ENCODE data around the gene MYOF. TPM values are rescaled to one million over a fixed set of nuclear protein-coding genes. Genes with fewer than 3 reads are reported as not detected.
"Not testable (repeated sequence)": the region's sequence is repeated elsewhere in the genome, so short reads cannot be mapped to it uniquely, and the experiment has no call there.

The MYOF gene
- total and polyA plus RNA-seq, 2 experiments from 2014 or later, result 101 to 261 TPM

GRCh38 chr10:93287775-93288174, 194.4 kb downstream of the MYOF start:
- no peak overlapping the region for H3K9ac ChIP-seq
- no peak overlapping the region for H3K4me2 ChIP-seq (ENCODE audit: unreplicated experiment)
- 0 out of 2 replicates have a peak, but pooled peaks cover 4% of the 10 kb centered on the region for H3F3A ChIP-seq (ENCODE audit: insufficient read depth)
- TF ChIP-seq EZH2phosphoT487 (IDR thresholded peaks at IDR 0.05; ENCODE audit: insufficient read depth, low read depth) (no peak), EZH2 (IDR thresholded peaks at IDR 0.05; ENCODE audit: insufficient read depth, poor library complexity, severe bottlenecking) (no peak)
- H3K27ac ChIP-seq, result no peak overlapping the region
- in situ Hi-C loops (cut with MboI), result no loop called here
- H3K27me3 ChIP-seq (replicated peaks; ENCODE audit: insufficient read depth), result no peaks in the 10 kb centered on the region
- H3K36me3 ChIP-seq (ENCODE audit: low read depth), result no peaks in the 10 kb centered on the region
- no peaks in the 10 kb centered on the region for H3K9me3 ChIP-seq (ENCODE audit: low read depth)
- H3K9me2 ChIP-seq (ENCODE audit: insufficient read depth), result no peaks in the 10 kb centered on the region
- H3K4me1 ChIP-seq (ENCODE audit: insufficient read depth), result 0 out of 2 replicates have a peak, but pooled peaks cover 4% of the 10 kb centered on the region
- H3K79me2 ChIP-seq (ENCODE audit: insufficient read depth), result no peaks in the 10 kb centered on the region
- no peak overlapping the region for H2AFZ ChIP-seq
- no peaks in the 10 kb centered on the region for H4K20me1 ChIP-seq (ENCODE audit: insufficient read depth)
- WGBS, 2 experiments (ENCODE audit: low coverage in 1 of 2, low lambda C conversion rate in 2 of 2, missing lambda C conversion rate in 2 of 2), result 95 to 100% methylated on average over 1 of the region's 1 CpG
- DNase-seq, result no peak
- H3K4me3 ChIP-seq, result no peak overlapping the region

GRCh38 chr10:93284246-93284645, 197.9 kb downstream of the MYOF start:
- in situ Hi-C loops (cut with MboI), result not testable (repeated sequence)

DNA sequence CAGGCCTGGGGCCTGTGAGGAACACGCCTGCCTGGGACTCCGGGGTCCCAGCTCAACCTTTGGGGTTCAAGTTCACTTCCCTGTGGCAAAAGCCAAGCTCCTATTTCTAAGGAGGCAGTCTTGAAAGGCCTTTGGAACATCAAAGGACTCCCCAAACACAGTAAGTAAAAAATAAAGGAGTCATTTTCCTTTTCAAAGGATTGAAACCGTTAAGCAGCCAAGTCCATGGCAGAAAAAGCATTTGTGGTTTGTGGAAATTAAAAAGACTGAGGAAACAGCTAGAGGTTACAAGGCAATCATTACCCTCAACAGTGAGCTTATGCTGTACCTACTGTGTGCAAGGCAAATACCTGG, 200.8 kb downstream of the MYOF start:
- DNase-seq, result no peak
- Histone ChIP-seq H3K79me2 (ENCODE audit: insufficient read depth) (no peaks in the 10 kb centered on the region), H4K20me1 (ENCODE audit: insufficient read depth) (no peaks in the 10 kb centered on the region), H3K27ac (no peak overlapping the region), H3K36me3 (ENCODE audit: low read depth) (no peaks in the 10 kb centered on the region), H3K27me3 (replicated peaks; ENCODE audit: insufficient read depth) (no peaks in the 10 kb centered on the region), H3K4me2 (ENCODE audit: unreplicated experiment) (no peak overlapping the region), H3K9ac (no peak overlapping the region), H3K4me3 (no peak overlapping the region), H3K9me2 (ENCODE audit: insufficient read depth) (no peaks in the 10 kb centered on the region), H3K9me3 (ENCODE audit: low read depth) (no peaks in the 10 kb centered on the region), H2AFZ (no peak overlapping the region), H3K4me1 (ENCODE audit: insufficient read depth) (no peaks in the 10 kb centered on the region), H3F3A (ENCODE audit: insufficient read depth) (no peaks in the 10 kb centered on the region)
- TF ChIP-seq EZH2 (IDR thresholded peaks at IDR 0.05; ENCODE audit: insufficient read depth, poor library complexity, severe bottlenecking) (no peak), EZH2phosphoT487 (IDR thresholded peaks at IDR 0.05; ENCODE audit: insufficient read depth, low read depth) (no peak)
- 87 to 90% methylated on average over 3 of the region's 3 CpGs for WGBS, 2 experiments (ENCODE audit: low coverage in 1 of 2, low lambda C conversion rate in 2 of 2, missing lambda C conversion rate in 2 of 2)
- in situ Hi-C loops (cut with MboI), result no loop called here

More at GRCh38 chr10:93284246-93284645, 197.9 kb downstream of the MYOF start:
- 88 to 90% methylated on average over 11 of the region's 11 CpGs for WGBS, 2 experiments (ENCODE audit: low coverage in 1 of 2, low lambda C conversion rate in 2 of 2, missing lambda C conversion rate in 2 of 2)
- not testable (repeated sequence) for H3K27me3 ChIP-seq (replicated peaks; ENCODE audit: insufficient read depth); H3K36me3 ChIP-seq (ENCODE audit: low read depth); DNase-seq; H2AFZ ChIP-seq; H3K9ac ChIP-seq; H3K4me3 ChIP-seq; H3K4me1 ChIP-seq (ENCODE audit: insufficient read depth); H3K9me3 ChIP-seq (ENCODE audit: low read depth); H3K27ac ChIP-seq; H3F3A ChIP-seq (ENCODE audit: insufficient read depth); H3K79me2 ChIP-seq (ENCODE audit: insufficient read depth); H3K4me2 ChIP-seq (ENCODE audit: unreplicated experiment); H4K20me1 ChIP-seq (ENCODE audit: insufficient read depth); H3K9me2 ChIP-seq (ENCODE audit: insufficient read depth)

DNA sequence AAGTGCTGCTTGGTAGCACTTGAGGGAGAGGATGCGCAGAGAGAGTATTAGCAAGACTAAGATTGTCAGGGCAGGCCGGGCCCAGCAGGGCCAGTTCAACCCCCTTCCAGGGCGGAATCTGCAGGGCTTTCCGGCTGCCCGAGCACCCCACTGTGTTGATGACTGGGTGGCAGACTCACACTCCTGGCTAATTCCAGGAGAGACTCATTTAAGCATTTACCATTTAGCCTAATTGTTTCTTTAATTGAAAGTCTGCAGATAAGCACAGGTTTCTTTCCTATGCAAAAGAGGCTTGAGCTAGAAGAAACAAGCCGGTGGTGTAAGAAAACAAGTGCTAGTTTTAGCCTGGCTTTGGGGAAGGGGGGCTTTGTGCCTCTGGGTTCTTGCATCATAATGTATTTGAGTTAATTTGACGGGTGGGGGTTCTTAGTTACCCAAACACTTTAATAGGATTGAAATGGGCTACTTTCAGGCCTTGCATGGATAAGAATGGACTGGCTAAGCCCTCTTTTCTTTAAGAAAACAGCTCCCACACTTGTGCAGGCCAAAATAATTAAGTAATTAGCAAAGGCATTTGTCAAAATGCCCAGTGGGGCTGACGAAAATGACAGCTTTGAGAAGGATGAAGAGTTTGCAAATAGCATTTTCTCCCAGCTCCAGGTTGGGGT, 201.3 kb downstream of the MYOF start:
- no peak for DNase-seq
- no peaks in the 10 kb centered on the region for H3K9me2 ChIP-seq (ENCODE audit: insufficient read depth)
- 65 to 68% methylated on average over 8 of the region's 8 CpGs for WGBS, 2 experiments (ENCODE audit: low coverage in 1 of 2, low lambda C conversion rate in 2 of 2, missing lambda C conversion rate in 2 of 2)
- H2AFZ ChIP-seq, result no peak overlapping the region
- H3K79me2 ChIP-seq (ENCODE audit: insufficient read depth), result no peaks in the 10 kb centered on the region
- H3K9ac ChIP-seq, result no peak overlapping the region
- no peaks in the 10 kb centered on the region for H3K36me3 ChIP-seq (ENCODE audit: low read depth)
- H3K4me3 ChIP-seq, result no peak overlapping the region
- no peaks in the 10 kb centered on the region for H3K9me3 ChIP-seq (ENCODE audit: low read depth)
- no peak overlapping the region for H3K27ac ChIP-seq
- TF ChIP-seq EZH2phosphoT487 (IDR thresholded peaks at IDR 0.05; ENCODE audit: insufficient read depth, low read depth), result no peak
- TF ChIP-seq EZH2 (IDR thresholded peaks at IDR 0.05; ENCODE audit: insufficient read depth, poor library complexity, severe bottlenecking), result no peak
- in situ Hi-C loops (cut with MboI), result no loop called here
- H3K4me2 ChIP-seq (ENCODE audit: unreplicated experiment), result no peak overlapping the region
- H3F3A ChIP-seq (ENCODE audit: insufficient read depth), result no peaks in the 10 kb centered on the region
- H4K20me1 ChIP-seq (ENCODE audit: insufficient read depth), result no peaks in the 10 kb centered on the region
- H3K4me1 ChIP-seq (ENCODE audit: insufficient read depth), result no peaks in the 10 kb centered on the region
- no peaks in the 10 kb centered on the region for H3K27me3 ChIP-seq (replicated peaks; ENCODE audit: insufficient read depth)
